HEK293T (cell line): Measurements from ENCODE around the gene SEMA4D.

Source experiments
- ARNT ChIP-seq: fragments of 450-650 bp; IDR thresholded peaks from 2 replicates; pipeline ENCODE4 v1.6.1; 2017; ENCODE audit warnings: mild to moderate bottlenecking
- BHLHE40 ChIP-seq: fragments of 450-650 bp; IDR thresholded peaks from 2 replicates; pipeline ENCODE4 v1.6.1; 2016; ENCODE audit warnings: mild to moderate bottlenecking, moderate library complexity, borderline replicate concordance
- CTBP1 ChIP-seq: fragments of 450-650 bp; IDR thresholded peaks from 2 replicates; pipeline ENCODE4 v1.6.1; 2016; ENCODE audit warnings: borderline replicate concordance
- ELF4 ChIP-seq: fragments of 450-650 bp; IDR thresholded peaks from 2 replicates; pipeline ENCODE4 v1.6.1; 2017; ENCODE audit warnings: antibody characterized with exemption
- FOXA1 ChIP-seq: fragments of 450-650 bp; IDR thresholded peaks from 2 replicates; pipeline ENCODE4 v1.6.1; 2016; ENCODE audit warnings: mild to moderate bottlenecking
- FOXK2 ChIP-seq: fragments of 450-650 bp; IDR thresholded peaks from 2 replicates; pipeline ENCODE4 v1.6.1; 2016; ENCODE audit warnings: mild to moderate bottlenecking
- FOXM1 ChIP-seq: fragments of 450-650 bp; IDR thresholded peaks from 2 replicates; pipeline ENCODE4 v1.6.1; 2017; ENCODE audit warnings: mild to moderate bottlenecking, borderline replicate concordance
- HDGF ChIP-seq: fragments of 450-650 bp; IDR thresholded peaks from 2 replicates; pipeline ENCODE4 v1.6.1; 2017; ENCODE audit warnings: antibody characterized with exemption, borderline replicate concordance
- L3MBTL2 ChIP-seq: fragments of 450-650 bp; conservative IDR thresholded peaks from 2 replicates; pipeline ENCODE4 v1.6.1; 2016; ENCODE audit warnings: mild to moderate bottlenecking
- SP1 ChIP-seq: fragments of 450-650 bp; IDR thresholded peaks from 2 replicates; pipeline ENCODE4 v1.6.1; 2017
- SUZ12 ChIP-seq: fragments of 450-650 bp; IDR thresholded peaks from 2 replicates; pipeline ENCODE4 v1.6.1; 2016; ENCODE audit warnings: mild to moderate bottlenecking
- TARDBP ChIP-seq: fragments of 450-650 bp; IDR thresholded peaks from 2 replicates; pipeline ENCODE4 v1.6.1; 2016
- TF ChIP-seq, protein P1 (sequence below): fragments of 450-650 bp; IDR thresholded peaks from 2 replicates; pipeline ENCODE4 v1.6.1; 2016

DNA sequence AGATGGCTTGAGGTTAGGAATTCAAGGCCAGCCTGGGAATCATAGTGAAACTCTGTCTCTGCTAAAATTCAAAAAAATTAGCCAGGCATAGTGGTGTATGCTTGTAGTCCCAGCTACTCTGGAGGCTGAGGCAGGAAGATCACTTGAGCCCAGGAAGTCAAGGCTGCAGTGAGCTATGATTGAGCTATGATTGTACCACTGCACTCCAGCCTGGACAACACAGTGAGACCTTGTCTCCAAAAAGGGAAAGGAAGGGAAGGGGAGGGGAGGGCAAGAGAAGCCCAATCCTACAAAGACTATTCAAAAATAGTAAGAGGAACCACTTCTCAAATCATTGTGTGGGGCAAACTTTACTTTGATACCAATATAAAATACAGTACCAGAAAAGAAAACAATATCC lies 11.2 kb downstream of the SEMA4D start:
- TF ChIP-seq FOXM1 = no peak
- TF ChIP-seq ARNT = no peak
- TF ChIP-seq TARDBP = no peak
- TF ChIP-seq L3MBTL2 = no peak
- no peak for TF ChIP-seq ELF4
- TF ChIP-seq BHLHE40 = no peak
- no peak for TF ChIP-seq FOXA1
- TF ChIP-seq, protein P1, sequence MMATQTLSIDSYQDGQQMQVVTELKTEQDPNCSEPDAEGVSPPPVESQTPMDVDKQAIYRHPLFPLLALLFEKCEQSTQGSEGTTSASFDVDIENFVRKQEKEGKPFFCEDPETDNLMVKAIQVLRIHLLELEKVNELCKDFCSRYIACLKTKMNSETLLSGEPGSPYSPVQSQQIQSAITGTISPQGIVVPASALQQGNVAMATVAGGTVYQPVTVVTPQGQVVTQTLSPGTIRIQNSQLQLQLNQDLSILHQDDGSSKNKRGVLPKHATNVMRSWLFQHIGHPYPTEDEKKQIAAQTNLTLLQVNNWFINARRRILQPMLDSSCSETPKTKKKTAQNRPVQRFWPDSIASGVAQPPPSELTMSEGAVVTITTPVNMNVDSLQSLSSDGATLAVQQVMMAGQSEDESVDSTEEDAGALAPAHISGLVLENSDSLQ = no peak
- no peak for TF ChIP-seq CTBP1
- no peak for TF ChIP-seq SP1
- TF ChIP-seq SUZ12 = no peak
- no peak for TF ChIP-seq HDGF
- TF ChIP-seq FOXK2 = no peak
